HL-60 (cell line): ENCODE results near the gene COL4A2.

ENCODE experiments used
- DNase-seq, 2 experiments: peaks; one replicate each; pipeline ENCODE4 v3.0.0-alpha.2; 2010 to 2020; ENCODE audit warnings: low read depth in 1 of 2, low spot score in 1 of 2
- H3K27ac ChIP-seq: fragments of 250-450 bp; sonication (Bioruptor Pico); replicated peaks from 2 replicates; pipeline ENCODE4 v1.5.1; 2020; ENCODE audit warnings: mild to moderate bottlenecking, moderate library complexity
- H3K27me3 ChIP-seq: fragments of 250-450 bp; sonication (Bioruptor Pico); 2 replicates; pipeline ENCODE4 v1.5.1; 2021; ENCODE audit warnings: mild to moderate bottlenecking, moderate library complexity; ENCODE audit not compliant: insufficient read depth, poor library complexity, severe bottlenecking
- H3K4me3 ChIP-seq: replicated peaks from 2 replicates; pipeline ENCODE4 v1.5.1; 2011; ENCODE audit warnings: mild to moderate bottlenecking, control low read depth, low read length; ENCODE audit not compliant: insufficient read depth
- GABPA ChIP-seq: IDR thresholded peaks from 2 replicates; pipeline ENCODE4 v1.6.1; 2012; ENCODE audit warnings: low read depth
- POLR2AphosphoS5 ChIP-seq: IDR thresholded peaks from 2 replicates; pipeline ENCODE4 v1.6.1; 2012; ENCODE audit warnings: low read depth
- REST ChIP-seq: IDR thresholded peaks from 2 replicates; pipeline ENCODE4 v1.6.1; 2012; ENCODE audit warnings: low read depth; ENCODE audit not compliant: insufficient replicate concordance
- SPI1 ChIP-seq: IDR thresholded peaks from 2 replicates; pipeline ENCODE4 v1.6.1; 2012; ENCODE audit warnings: low read depth, mild to moderate bottlenecking, borderline replicate concordance
- TF ChIP-seq, protein P1 (sequence below): IDR thresholded peaks from one replicate; pipeline ENCODE4 v1.5.1; 2011; ENCODE audit warnings: low read length, control low read depth, inconsistent platforms; ENCODE audit not compliant: insufficient read depth

Gene COL4A2

DNA sequence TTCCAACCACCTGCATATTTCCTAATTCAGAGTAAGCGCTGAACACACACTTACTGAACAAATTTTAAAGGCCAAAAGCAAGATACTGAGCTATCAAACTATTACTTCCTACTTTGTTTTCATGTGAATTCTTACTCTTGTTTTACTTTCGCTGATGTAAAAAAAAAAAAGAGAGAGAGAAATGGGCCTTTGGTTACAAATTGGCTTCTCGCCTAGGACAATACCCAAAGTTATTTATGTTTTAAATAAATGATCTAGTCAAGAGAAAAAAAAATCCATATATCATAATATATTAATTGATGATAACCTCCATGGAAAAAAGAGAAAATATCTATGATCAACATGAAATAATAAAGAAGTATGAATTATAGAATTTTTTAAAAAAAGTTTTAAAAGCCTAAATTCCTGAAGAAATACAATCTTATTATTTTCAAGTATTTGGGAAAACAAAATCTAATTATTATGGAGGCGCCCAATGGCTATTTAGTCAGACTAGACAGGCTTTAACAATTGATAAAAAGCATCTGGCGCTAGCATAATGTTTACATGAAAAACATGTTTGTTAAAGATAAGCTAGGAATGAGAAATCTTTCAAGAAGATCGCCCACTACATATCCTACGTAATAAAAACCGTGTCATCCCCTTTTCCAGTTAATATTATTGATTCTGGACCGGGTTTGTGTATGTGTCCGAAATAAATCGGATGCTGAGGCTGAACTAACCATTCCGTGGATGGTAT is 9.1 kb upstream of the COL4A2 start:
- Histone ChIP-seq H3K27me3 (peaks cover 61% of the 10 kb centered on the region), H3K27ac (no peak overlapping the region), H3K4me3 (no peak overlapping the region)
- TF ChIP-seq GABPA: no peak
- TF ChIP-seq REST: no peak
- TF ChIP-seq POLR2AphosphoS5: no peak
- TF ChIP-seq, protein P1, sequence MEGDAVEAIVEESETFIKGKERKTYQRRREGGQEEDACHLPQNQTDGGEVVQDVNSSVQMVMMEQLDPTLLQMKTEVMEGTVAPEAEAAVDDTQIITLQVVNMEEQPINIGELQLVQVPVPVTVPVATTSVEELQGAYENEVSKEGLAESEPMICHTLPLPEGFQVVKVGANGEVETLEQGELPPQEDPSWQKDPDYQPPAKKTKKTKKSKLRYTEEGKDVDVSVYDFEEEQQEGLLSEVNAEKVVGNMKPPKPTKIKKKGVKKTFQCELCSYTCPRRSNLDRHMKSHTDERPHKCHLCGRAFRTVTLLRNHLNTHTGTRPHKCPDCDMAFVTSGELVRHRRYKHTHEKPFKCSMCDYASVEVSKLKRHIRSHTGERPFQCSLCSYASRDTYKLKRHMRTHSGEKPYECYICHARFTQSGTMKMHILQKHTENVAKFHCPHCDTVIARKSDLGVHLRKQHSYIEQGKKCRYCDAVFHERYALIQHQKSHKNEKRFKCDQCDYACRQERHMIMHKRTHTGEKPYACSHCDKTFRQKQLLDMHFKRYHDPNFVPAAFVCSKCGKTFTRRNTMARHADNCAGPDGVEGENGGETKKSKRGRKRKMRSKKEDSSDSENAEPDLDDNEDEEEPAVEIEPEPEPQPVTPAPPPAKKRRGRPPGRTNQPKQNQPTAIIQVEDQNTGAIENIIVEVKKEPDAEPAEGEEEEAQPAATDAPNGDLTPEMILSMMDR: no peak
- no peak for TF ChIP-seq SPI1
- DNase-seq: no peak

GRCh38 chr13:110298505-110299282 is 8.4 kb upstream of the COL4A2 start:
- H3K27ac ChIP-seq: no peak overlapping the region
- TF ChIP-seq SPI1 (no peak), POLR2AphosphoS5 (no peak), REST (no peak), GABPA (no peak)
- TF ChIP-seq, protein P1: no peak
- H3K4me3 ChIP-seq: no peak overlapping the region
- H3K27me3 ChIP-seq: peaks cover 62% of the 10 kb centered on the region
- DNase-seq: no peak

GRCh38 chr13:110299283-110299840 is 7.7 kb upstream of the COL4A2 start:
- no peak for DNase-seq
- TF ChIP-seq, protein P1: no peak
- TF ChIP-seq REST (no peak), GABPA (no peak), SPI1 (no peak), POLR2AphosphoS5 (no peak)
- Histone ChIP-seq H3K27me3 (peaks cover 67% of the 10 kb centered on the region), H3K27ac (no peak overlapping the region), H3K4me3 (no peak overlapping the region)
